Osteocyte (in vitro differentiated cells): Measurements from ENCODE around the gene CLCN4. TPM values are rescaled to one million over a fixed set of nuclear protein-coding genes. Genes with fewer than 3 reads are reported as not detected.

Experiments used
- DNase-seq: peaks from one replicate; pipeline ENCODE4 v3.0.0; 2021; ENCODE audit warnings: mixed read lengths; ENCODE audit not compliant: unreplicated experiment; ENCODE audit errors: extremely low spot score
- H3K27ac Mint-ChIP-seq: one replicate; pipeline ENCODE4 v1.8.0; 2021; ENCODE audit warnings: mild to moderate bottlenecking, mixed read lengths; ENCODE audit not compliant: unreplicated experiment
- H3K27me3 Mint-ChIP-seq: one replicate; pipeline ENCODE4 v1.8.0; 2021; ENCODE audit warnings: mixed read lengths; ENCODE audit not compliant: unreplicated experiment
- H3K36me3 Mint-ChIP-seq: one replicate; pipeline ENCODE4 v1.8.0; 2021; ENCODE audit warnings: mixed read lengths; ENCODE audit not compliant: unreplicated experiment
- H3K4me1 Mint-ChIP-seq: one replicate; pipeline ENCODE4 v1.8.0; 2021; ENCODE audit warnings: mixed read lengths; ENCODE audit not compliant: unreplicated experiment
- H3K4me3 Mint-ChIP-seq: one replicate; pipeline ENCODE4 v1.8.0; 2021; ENCODE audit warnings: mild to moderate bottlenecking, moderate library complexity, mixed read lengths; ENCODE audit not compliant: unreplicated experiment
- H3K9me3 Mint-ChIP-seq: one replicate; pipeline ENCODE4 v1.8.0; 2021; ENCODE audit warnings: mixed read lengths; ENCODE audit not compliant: unreplicated experiment
- total RNA-seq: library from RNA; stranded (reverse); gene quantifications from 2 replicates; pipeline ENCODE4 v1.2.1, GENCODE V29; 2021
- TF ChIP-seq, protein P1 (sequence below): fragments of 200-600 bp; sonication (generic); IDR thresholded peaks from 2 replicates; pipeline ENCODE4 v1.5.0; 2021; ENCODE audit warnings: antibody characterized with exemption, mild to moderate bottlenecking, moderate library complexity

The CLCN4 gene
- total RNA-seq, 1 donor from 2014 or later: 2.3 TPM

DNA sequence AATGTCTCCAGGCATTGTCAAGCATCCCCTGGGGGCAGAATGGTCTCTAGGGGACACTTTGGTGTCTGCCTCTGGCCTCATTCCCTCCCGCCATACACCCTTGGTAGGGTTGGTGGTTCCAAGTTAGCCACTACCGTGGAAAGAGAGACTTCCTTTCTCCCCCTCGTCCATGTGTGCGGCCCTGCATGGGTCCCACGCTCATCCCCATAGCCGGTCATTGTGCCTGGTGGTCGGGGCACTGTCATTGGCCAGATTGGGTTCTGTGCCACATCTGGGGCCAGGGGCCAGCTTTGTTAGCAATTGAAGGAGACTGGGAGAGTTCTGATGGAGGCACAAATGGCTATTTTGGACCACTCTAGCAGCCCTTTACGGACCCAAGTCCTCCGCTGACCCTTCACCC is 17.3 kb downstream of the CLCN4 start:
- TF ChIP-seq, protein P1, sequence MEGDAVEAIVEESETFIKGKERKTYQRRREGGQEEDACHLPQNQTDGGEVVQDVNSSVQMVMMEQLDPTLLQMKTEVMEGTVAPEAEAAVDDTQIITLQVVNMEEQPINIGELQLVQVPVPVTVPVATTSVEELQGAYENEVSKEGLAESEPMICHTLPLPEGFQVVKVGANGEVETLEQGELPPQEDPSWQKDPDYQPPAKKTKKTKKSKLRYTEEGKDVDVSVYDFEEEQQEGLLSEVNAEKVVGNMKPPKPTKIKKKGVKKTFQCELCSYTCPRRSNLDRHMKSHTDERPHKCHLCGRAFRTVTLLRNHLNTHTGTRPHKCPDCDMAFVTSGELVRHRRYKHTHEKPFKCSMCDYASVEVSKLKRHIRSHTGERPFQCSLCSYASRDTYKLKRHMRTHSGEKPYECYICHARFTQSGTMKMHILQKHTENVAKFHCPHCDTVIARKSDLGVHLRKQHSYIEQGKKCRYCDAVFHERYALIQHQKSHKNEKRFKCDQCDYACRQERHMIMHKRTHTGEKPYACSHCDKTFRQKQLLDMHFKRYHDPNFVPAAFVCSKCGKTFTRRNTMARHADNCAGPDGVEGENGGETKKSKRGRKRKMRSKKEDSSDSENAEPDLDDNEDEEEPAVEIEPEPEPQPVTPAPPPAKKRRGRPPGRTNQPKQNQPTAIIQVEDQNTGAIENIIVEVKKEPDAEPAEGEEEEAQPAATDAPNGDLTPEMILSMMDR: no peak
- no peaks in the 10 kb centered on the region for H3K36me3 Mint-ChIP-seq
- H3K27ac Mint-ChIP-seq: no peak overlapping the region
- H3K4me1 Mint-ChIP-seq: peaks cover 21% of the 10 kb centered on the region
- no peaks in the 10 kb centered on the region for H3K27me3 Mint-ChIP-seq
- peaks cover 3% of the 10 kb centered on the region for H3K9me3 Mint-ChIP-seq
- DNase-seq: no peak
- H3K4me3 Mint-ChIP-seq: no peak overlapping the region

DNA sequence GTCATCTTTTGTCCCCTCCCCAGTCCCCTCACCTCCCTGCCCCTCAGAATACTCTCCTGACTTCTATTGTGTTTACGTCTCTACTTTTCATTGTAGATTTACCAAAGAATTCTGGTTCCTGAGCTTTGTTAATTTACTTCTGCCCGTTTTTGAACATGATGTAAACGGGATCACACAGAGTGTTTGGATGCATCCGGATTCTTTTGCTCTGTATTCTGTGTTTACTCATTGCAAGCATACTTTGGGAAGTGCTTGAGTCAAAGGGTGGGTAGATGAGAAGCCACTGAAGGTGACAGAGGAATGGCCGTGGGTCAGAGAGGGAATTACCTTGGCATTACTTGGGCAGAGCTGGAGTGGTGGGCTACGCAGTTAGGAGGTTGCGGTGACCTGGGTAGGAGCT is 18.0 kb downstream of the CLCN4 start:
- Mint-ChIP-seq H3K4me1 (peaks cover 21% of the 10 kb centered on the region), H3K27me3 (no peaks in the 10 kb centered on the region), H3K9me3 (peaks cover 4% of the 10 kb centered on the region), H3K4me3 (no peak overlapping the region), H3K36me3 (no peaks in the 10 kb centered on the region), H3K27ac (peak overlapping the region; percentile 61)
- TF ChIP-seq, protein P1: no peak
- no peak for DNase-seq

DNA sequence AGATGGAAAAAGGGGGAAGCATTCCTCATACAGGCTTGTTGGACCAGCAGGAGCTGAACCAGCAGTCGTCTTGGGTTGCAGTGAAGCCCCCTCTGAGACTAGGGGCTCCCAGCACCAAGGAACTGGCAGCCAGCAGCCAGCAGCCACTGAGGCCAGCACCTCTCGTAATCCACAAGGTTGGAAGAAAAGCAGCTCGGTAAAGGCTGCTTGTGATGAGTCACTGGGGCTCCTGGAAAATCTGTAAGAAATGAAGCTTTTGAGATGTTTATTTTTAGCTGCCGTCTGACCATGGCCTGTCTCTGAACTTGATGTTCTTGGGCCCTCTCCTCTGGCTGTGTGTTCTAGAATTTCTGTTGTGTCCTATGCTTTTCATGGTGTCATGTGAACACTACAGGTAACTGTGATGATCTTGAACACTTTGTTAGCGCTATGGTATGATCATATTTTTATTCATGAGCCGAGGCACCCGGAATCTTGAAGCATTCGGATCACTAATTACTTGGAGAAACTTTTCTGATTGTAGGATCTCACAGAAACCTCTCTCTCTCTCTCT is 18.6 kb downstream of the CLCN4 start:
- DNase-seq: no peak
- Mint-ChIP-seq H3K27me3 (no peaks in the 10 kb centered on the region), H3K36me3 (no peaks in the 10 kb centered on the region), H3K4me1 (peaks cover 21% of the 10 kb centered on the region), H3K27ac (peak overlapping the region; percentile 61), H3K4me3 (no peak overlapping the region), H3K9me3 (peaks cover 5% of the 10 kb centered on the region)
- TF ChIP-seq, protein P1: no peak

DNA sequence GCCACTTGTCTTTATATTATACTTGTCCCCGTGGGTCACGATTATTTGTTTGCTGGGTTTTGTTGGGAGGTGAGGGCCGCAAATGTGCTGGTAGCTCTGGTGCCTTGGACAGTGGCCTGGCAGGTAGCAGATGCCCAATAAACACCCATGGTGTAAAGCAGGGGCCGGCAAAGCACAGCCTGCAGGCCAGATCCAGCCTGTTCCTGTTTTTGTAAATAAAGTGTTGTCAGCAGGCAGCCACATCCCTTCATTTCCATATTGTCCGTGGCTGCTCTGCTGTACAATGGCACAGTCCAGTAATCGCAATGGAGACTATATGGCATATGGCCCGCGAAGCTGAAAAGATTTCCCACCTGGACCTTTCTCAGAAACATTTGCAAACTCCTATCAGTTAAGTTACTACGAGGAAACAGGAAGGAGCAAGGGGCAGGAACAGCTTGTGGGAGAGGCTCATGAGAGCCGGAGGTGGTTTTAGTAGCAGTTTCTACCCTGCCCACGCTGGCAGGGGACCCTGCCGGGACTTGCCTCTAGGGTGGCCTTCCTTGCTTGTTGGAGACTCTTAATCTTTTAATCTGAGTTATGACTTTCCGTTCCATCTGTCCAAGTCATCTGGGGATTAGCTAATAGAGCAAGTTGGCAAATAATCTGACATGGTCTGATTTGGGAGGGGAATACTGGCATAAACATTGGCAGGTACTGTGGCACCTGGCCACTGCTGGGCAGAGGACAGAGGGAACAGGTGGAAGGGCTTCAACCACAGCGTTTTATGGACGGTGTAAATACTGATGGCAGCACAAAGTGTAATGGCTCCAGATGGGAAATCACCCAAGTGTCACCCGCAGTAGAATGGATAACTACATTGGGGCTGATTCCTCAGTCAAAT is 19.6 kb downstream of the CLCN4 start:
- H3K9me3 Mint-ChIP-seq: peaks cover 5% of the 10 kb centered on the region

DNA sequence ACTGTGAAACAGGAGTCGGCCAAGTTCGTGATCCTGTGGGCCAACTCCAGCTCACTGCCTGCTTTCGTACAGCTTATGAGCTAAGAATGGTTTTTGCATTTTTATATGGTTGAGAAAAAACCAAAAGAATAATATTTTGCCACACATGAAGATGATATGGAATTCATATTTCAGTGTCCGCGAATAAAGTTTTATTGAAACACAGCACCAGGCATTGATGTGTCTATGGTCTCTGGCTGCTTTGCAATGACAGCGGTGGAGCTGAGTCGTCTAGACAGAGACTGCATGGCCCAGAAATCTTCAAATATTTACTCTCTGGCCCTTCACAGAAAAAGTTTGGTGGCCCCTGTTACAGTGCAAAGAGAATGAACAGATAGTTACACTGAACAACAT is 20.2 kb downstream of the CLCN4 start:
- no peak for DNase-seq
- TF ChIP-seq, protein P1: no peak
- H3K4me3 Mint-ChIP-seq: no peak overlapping the region
- peaks cover 5% of the 10 kb centered on the region for H3K9me3 Mint-ChIP-seq
- H3K27ac Mint-ChIP-seq: no peak overlapping the region
- peaks cover 21% of the 10 kb centered on the region for H3K4me1 Mint-ChIP-seq
- no peaks in the 10 kb centered on the region for H3K36me3 Mint-ChIP-seq
- no peaks in the 10 kb centered on the region for H3K27me3 Mint-ChIP-seq

More for the DNA sequence above, 19.6 kb downstream of the CLCN4 start:
- Mint-ChIP-seq H3K27me3 (no peaks in the 10 kb centered on the region), H3K36me3 (no peaks in the 10 kb centered on the region), H3K4me3 (no peak overlapping the region), H3K4me1 (peaks cover 21% of the 10 kb centered on the region), H3K27ac (no peak overlapping the region)
- DNase-seq: no peak
- TF ChIP-seq, protein P1: no peak
